ENCODE results near the gene JAG1. TPM values are rescaled to one million over a fixed set of nuclear protein-coding genes. Genes with fewer than 3 reads are reported as not detected.

Gene JAG1
- polyA plus RNA-seq, 2 of the 4 experiments (the other 2 are of a cell fraction): 80.9 to 90.0 TPM

DNA sequence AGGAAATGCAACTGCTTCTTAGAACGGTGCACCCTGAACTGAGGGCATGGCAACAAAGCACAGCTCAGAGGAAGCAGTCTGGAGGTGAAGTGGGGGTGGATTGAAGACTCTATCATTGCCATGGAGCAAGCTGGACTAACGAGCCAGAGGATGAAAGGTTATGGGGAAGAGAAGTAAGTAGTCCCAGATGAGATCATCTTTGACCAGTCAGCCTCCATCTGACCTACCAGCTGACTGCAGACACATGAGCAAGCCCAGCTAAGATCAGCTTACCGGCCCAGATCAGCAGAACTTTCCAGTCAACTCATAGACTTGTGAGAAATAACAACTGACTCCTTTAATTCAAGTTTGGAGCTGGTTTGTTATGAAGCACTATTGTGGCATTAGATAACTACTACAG, 9.1 kb upstream of the JAG1 start:
- DNase-seq (ENCODE audit: low read depth in 1 of 2, low spot score in 1 of 2) (no peak), ATAC-seq (no peak), FAIRE-seq (no peak)
- TF ChIP-seq ZNF302 (CRISPR knock-in tag; IDR thresholded peaks at IDR 0.05) (no peak), CBX8 (IDR thresholded peaks at IDR 0.05) (no peak), MAZ (IDR thresholded peaks at IDR 0.05; ENCODE audit: borderline replicate concordance, low read depth, low read length) (no peak), FOSB (CRISPR knock-in tag; IDR thresholded peaks at IDR 0.05) (no peak), MYC (IDR thresholded peaks at IDR 0.05; ENCODE audit: borderline replicate concordance, low read length) (no peak), FOSL2 (IDR thresholded peaks at IDR 0.05) (no peak), FOSL2 (CRISPR knock-in tag; IDR thresholded peaks at IDR 0.05) (no peak), TFCP2L1 (CRISPR knock-in tag; IDR thresholded peaks at IDR 0.05) (no peak), EHF (CRISPR knock-in tag; IDR thresholded peaks at IDR 0.05) (no peak), RARB (CRISPR knock-in tag; IDR thresholded peaks at IDR 0.05) (no peak), ESRRA (IDR thresholded peaks at IDR 0.05; ENCODE audit: borderline replicate concordance, low read length) (no peak), NPAS2 (CRISPR knock-in tag; IDR thresholded peaks at IDR 0.05; ENCODE audit: borderline replicate concordance) (no peak), MAFK (IDR thresholded peaks at IDR 0.05; ENCODE audit: partially characterized antibody) (no peak), HDAC2 (IDR thresholded peaks at IDR 0.05) (no peak)
- TF ChIP-seq, protein P1, sequence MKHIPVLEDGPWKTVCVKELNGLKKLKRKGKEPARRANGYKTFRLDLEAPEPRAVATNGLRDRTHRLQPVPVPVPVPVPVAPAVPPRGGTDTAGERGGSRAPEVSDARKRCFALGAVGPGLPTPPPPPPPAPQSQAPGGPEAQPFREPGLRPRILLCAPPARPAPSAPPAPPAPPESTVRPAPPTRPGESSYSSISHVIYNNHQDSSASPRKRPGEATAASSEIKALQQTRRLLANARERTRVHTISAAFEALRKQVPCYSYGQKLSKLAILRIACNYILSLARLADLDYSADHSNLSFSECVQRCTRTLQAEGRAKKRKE (CRISPR knock-in tag; IDR thresholded peaks at IDR 0.05; ENCODE audit: low read depth): no peak
- TF ChIP-seq, protein P2, sequence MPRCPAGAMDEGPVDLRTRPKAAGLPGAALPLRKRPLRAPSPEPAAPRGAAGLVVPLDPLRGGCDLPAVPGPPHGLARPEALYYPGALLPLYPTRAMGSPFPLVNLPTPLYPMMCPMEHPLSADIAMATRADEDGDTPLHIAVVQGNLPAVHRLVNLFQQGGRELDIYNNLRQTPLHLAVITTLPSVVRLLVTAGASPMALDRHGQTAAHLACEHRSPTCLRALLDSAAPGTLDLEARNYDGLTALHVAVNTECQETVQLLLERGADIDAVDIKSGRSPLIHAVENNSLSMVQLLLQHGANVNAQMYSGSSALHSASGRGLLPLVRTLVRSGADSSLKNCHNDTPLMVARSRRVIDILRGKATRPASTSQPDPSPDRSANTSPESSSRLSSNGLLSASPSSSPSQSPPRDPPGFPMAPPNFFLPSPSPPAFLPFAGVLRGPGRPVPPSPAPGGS (IDR thresholded peaks at IDR 0.05): no peak
- TF ChIP-seq, protein P3, sequence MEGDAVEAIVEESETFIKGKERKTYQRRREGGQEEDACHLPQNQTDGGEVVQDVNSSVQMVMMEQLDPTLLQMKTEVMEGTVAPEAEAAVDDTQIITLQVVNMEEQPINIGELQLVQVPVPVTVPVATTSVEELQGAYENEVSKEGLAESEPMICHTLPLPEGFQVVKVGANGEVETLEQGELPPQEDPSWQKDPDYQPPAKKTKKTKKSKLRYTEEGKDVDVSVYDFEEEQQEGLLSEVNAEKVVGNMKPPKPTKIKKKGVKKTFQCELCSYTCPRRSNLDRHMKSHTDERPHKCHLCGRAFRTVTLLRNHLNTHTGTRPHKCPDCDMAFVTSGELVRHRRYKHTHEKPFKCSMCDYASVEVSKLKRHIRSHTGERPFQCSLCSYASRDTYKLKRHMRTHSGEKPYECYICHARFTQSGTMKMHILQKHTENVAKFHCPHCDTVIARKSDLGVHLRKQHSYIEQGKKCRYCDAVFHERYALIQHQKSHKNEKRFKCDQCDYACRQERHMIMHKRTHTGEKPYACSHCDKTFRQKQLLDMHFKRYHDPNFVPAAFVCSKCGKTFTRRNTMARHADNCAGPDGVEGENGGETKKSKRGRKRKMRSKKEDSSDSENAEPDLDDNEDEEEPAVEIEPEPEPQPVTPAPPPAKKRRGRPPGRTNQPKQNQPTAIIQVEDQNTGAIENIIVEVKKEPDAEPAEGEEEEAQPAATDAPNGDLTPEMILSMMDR (IDR thresholded peaks at IDR 0.05): no peak
- TF ChIP-seq, protein P4, sequence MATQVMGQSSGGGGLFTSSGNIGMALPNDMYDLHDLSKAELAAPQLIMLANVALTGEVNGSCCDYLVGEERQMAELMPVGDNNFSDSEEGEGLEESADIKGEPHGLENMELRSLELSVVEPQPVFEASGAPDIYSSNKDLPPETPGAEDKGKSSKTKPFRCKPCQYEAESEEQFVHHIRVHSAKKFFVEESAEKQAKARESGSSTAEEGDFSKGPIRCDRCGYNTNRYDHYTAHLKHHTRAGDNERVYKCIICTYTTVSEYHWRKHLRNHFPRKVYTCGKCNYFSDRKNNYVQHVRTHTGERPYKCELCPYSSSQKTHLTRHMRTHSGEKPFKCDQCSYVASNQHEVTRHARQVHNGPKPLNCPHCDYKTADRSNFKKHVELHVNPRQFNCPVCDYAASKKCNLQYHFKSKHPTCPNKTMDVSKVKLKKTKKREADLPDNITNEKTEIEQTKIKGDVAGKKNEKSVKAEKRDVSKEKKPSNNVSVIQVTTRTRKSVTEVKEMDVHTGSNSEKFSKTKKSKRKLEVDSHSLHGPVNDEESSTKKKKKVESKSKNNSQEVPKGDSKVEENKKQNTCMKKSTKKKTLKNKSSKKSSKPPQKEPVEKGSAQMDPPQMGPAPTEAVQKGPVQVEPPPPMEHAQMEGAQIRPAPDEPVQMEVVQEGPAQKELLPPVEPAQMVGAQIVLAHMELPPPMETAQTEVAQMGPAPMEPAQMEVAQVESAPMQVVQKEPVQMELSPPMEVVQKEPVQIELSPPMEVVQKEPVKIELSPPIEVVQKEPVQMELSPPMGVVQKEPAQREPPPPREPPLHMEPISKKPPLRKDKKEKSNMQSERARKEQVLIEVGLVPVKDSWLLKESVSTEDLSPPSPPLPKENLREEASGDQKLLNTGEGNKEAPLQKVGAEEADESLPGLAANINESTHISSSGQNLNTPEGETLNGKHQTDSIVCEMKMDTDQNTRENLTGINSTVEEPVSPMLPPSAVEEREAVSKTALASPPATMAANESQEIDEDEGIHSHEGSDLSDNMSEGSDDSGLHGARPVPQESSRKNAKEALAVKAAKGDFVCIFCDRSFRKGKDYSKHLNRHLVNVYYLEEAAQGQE (IDR thresholded peaks at IDR 0.05): no peak
- no peak overlapping the region for H3K27ac ChIP-seq
- CTCF ChIA-PET: interaction anchor here (0.7 to 3.6 kb wide), 7 partner anchors 8 to 872 kb away, joined by 3 to 30 read pairs (median 3); partner anchors contain the start of gene JAG1
- no peak overlapping the region for H3K4me2 ChIP-seq
- POLR2A ChIA-PET: interaction anchor here (2.1 kb wide), 1 partner anchor 9 kb away, joined by 6 read pairs; the partner anchor contains the start of gene JAG1
- peaks cover 10% of the 10 kb centered on the region for H3K4me1 ChIP-seq
- peaks cover 7% of the 10 kb centered on the region for H3K9me3 ChIP-seq
- WGBS (ENCODE audit: missing lambda C conversion rate): 79% methylated on average over 3 of the region's 3 CpGs
- no peak overlapping the region for H3K4me3 ChIP-seq

DNA sequence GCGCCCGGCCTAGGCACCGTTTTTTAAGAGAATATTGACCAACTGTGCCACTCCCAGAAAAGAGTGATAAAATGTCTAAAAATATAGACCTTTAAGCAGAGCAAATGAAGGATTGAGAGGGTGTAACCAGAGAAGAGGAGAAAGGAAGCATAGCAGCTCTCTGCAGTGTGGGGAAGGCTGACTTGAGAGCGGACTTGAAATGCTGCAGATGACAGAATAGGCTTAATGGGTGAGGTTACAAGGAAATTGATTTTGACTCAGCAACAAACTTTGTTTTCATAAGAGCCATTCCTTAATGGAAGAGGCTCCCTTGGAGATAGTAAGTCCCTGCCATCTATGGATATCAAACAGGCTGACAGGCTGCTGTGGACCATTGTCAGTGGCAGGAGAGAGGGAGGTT, 7.7 kb upstream of the JAG1 start:
- TF ChIP-seq POLR2AphosphoS2 (conservative IDR thresholded peaks at IDR 0.05; ENCODE audit: low read length) (no peak), JUNB (IDR thresholded peaks at IDR 0.05) (no peak), KDM5A (IDR thresholded peaks at IDR 0.05) (no peak)
- FAIRE-seq (no peak), ATAC-seq (no peak), DNase-seq (ENCODE audit: low read depth in 1 of 2, low spot score in 1 of 2) (no peak)
- Histone ChIP-seq H3K9me3 (peaks cover 7% of the 10 kb centered on the region), H3K4me3 (no peak overlapping the region), H3K4me2 (no peak overlapping the region), H3K27ac (no peak overlapping the region), H3K4me1 (peaks cover 12% of the 10 kb centered on the region)
- POLR2A ChIA-PET: no interaction called here
- 85% methylated on average over 4 of the region's 4 CpGs for WGBS (ENCODE audit: missing lambda C conversion rate)
- CTCF ChIA-PET: no interaction called here
